NCI-H82 treated with DMSO at 0.1 percent for 48 hours (cell line): ENCODE measurements around the gene ABCB11.
"Not testable (repeated sequence)": the region's sequence is repeated elsewhere in the genome, so short reads cannot be mapped to it uniquely, and the experiment has no call there.

ENCODE experiments used
- DNase-seq: peaks from one replicate; lab custom pipeline; 2025; ENCODE audit not compliant: unreplicated experiment; lab: John Stamatoyannopoulos, UW

Gene ABCB11

GRCh38 chr2:169046440-169047151 lies 15.5 kb upstream of the ABCB11 start:
- no peak for DNase-seq

- DNase-seq: no peak
Measured at GRCh38 chr2:169042856-169043255, 11.7 kb upstream of the ABCB11 start.

- DNase-seq: no peak
Measured at GRCh38 chr2:169041594-169041993, 10.5 kb upstream of the ABCB11 start.

DNA sequence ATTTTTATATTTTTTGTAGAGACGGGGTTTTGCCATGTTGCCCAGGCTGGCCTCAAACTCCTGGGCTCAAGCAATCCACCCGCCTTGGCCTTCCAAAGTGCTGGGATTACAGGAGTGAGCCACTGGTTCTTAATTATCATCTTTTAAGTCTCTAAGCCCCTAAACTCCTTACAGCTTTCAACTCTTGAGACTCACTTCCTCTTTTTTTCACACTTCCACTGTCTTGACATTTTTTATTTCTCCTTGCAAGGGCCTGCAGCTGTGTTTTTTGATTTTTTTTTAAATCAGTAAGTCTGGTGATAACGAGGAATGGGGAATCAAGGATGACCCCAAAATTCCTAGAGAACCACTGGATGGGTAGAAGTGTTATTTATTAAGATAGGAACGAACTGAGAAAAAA lies 8.6 kb upstream of the ABCB11 start:
- no peak for DNase-seq

- no peak for DNase-seq
Measured at GRCh38 chr2:169038338-169038757, 7.2 kb upstream of the ABCB11 start.

DNA sequence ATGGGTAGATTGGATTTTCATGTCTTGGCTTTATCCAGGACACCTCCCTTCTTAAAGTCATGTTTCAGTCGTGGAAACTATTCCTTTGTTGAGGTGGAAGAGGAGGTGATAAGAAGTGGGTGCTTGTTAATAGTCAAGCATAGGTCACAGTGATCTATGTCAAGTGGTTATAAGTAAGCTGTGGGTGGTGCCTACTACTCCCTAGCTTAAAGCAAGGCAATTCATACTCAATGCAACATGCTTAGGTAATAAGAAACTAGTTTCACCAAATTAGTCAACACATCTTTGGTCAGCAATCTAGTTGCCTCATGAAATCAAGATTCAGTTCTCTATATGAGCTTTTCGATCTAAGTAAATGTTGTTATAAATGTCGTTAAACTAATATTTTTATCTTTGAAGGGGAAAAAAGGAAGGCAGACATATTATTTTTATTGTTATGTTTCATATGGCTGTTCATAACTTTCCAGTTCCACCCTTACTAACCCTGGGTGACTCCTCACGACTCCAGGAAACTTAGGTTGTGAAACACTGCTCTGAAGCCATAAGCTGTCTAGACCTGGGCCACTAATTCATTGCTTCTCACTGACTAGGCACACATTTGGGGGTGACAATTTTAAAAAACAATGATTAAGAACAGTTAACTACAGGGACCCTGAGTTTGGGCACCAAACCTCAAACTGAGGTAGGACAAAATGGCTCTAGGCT lies 5.8 kb upstream of the ABCB11 start:
- no peak for DNase-seq

DNA sequence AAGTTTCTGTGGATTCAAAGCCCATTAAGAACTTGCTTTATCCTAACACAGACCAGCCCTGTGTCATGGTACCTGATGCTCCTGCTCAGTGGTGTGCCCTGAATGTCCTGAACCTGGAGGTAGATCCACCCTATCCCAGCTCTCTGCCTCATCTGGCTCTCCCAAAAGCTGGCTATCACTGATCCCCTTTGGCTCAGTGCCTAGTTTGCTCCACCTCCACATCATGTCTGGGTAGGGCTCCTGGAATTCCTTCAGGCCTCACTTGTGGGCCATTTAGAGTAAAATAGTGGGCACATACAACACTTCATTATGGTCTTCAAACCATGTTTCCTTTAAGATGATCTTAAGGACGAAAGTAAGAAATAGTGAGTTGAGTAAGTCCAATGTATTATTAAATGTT lies 4.8 kb upstream of the ABCB11 start:
- DNase-seq: no peak

- no peak for DNase-seq
Measured at GRCh38 chr2:169034984-169035544, 3.9 kb upstream of the ABCB11 start.

DNA sequence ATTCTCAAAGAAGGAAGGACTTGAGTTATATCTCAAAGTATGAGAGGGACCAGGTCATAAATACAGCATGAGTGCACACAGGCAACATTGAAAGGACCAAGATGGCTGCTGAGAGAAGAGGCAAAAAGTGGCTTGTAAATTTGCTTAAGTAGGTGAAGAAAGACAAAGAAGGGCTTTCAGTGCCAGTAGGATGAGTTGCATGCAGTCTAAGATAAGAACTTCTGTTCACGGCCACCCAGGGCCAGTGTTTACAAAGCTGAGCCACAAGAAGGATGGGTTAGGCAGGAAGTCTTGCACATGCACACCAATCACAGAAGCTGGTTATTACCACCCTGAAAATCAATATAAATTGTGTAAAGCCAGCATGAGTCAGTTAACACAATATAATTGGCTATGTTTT lies 3.1 kb upstream of the ABCB11 start:
- no peak for DNase-seq

DNA sequence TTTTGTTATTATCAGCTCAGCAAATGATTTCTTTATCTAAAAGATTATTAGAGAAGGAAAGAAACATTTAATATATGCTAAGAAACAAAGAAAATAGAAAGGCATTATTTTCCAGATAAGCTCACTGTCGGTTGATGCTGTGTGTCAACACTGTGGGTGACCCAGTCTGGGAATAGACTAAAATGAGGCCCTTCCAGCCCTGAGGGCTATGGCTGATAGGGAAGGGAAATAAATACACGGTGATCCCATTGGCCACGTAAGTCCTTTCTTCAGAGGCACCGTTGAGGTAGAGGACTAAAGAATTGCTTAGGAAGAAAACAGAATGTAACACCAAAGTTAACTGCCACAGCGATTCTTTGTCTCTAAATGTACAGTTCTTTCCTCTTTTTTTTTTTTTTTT lies 1.8 kb downstream of the ABCB11 start:
- DNase-seq: no peak

- no peak for DNase-seq
Measured at GRCh38 chr2:169027234-169027633, 3.9 kb downstream of the ABCB11 start.

- DNase-seq: no peak
Measured at GRCh38 chr2:169026056-169026455, 5.1 kb downstream of the ABCB11 start.

GRCh38 chr2:169023161-169023560 lies 8.0 kb downstream of the ABCB11 start:
- no peak for DNase-seq

GRCh38 chr2:169018390-169018789 lies 12.7 kb downstream of the ABCB11 start:
- no peak for DNase-seq

DNA sequence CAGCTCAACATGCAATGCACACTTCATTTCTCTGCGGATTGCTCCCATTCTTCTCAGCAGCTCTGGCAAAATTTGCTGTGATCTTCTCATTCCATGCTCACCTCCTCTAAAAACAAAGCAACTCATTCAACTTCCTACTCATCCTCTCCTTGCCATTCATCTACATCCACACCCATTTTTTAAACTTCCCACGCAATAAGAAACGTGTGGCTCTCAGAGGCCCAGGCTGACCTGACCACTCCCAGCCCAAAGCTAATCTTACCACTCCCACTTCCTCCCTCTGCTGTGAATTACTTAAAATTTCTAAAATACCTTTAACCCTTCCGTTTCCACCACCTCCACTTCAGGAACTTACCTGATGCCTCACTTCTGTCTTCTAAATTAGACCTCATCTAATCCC lies 15.2 kb downstream of the ABCB11 start:
- no peak for DNase-seq

DNA sequence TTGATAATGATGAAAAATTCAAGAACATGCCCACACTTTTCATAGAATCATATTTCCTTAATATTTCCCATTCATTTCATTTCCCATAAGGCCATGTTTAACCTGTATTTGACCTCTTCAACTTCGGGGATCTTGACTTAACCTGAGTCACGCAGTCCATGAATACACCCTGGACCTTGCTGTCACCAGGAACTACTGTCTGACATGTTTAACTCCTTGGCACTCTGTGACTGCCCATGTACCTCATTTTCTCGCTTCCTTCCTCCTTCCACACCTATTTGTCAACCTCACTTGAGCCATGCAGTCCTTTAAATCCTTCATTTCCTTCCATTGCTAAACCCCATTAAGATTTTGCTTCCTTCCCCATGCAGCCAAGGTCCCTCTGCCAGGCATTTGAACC lies 16.3 kb downstream of the ABCB11 start:
- DNase-seq: no peak

- no peak for DNase-seq
Measured at GRCh38 chr2:169013628-169014026, 17.5 kb downstream of the ABCB11 start.

DNA sequence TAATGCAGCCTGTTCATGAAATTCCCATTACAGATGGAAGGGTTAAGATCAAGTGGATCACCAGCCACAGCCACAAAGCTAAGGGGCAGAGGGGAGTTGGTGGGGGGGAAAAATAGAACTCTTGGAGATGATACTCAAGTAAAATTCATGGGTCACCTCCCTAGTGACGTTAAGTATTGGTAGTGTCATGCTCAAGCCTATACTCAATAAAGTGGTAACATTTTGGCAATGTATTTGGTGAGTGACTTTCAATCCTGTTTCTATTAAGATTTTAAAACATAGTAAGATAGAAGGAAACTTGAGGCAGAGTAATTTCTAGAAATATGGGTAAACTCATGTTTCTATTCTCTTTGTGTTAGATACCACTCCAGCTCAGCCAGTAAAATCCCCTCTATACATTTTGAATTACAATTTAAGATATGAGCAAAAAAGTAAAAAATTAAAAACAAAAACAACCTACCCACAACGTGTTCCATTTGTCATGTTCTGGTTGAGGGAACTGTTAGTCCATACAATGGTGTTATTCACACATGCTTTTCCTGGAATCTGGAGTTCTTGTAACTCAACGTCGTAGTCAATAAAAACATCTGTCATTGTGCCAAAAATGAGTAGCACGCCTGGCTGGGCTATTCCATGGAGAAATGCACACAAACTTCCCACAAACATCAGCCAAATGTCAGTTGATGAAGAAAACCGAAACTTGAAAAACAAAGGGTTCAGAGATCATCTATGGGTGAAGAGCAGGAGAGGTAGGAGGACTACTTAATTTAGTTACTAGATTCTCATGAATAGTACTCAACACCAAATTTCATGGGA lies 18.1 kb downstream of the ABCB11 start:
- no peak for DNase-seq

DNA sequence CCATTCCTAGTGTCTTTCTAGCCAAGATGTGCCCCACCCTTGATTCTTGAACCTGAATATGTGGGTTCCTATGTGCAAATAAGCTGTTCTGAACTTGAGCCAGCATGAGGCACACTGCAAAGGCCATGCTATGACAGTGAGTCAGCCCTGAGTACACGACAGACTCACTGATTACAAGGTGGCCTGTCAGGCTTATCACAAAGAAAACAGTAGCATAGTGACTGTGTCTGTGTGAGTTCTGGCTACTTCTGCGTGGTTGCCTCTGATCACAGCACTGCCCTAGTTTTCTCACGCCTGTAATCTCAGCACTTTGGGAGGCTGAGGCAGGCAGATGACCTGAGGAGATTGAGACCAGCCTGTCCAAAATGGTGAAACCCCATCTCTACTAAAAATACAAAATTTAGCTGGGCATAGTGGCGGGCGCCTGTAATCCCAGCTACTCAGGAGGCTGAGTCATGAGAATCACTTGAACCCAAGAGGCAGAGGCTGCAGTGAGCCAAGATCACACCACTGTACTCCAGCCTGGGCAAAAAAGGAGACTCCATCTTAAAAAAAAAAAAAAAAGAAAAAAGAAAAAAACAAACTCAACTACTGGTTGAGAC lies 18.8 kb downstream of the ABCB11 start:
- not testable (repeated sequence) for DNase-seq

DNA sequence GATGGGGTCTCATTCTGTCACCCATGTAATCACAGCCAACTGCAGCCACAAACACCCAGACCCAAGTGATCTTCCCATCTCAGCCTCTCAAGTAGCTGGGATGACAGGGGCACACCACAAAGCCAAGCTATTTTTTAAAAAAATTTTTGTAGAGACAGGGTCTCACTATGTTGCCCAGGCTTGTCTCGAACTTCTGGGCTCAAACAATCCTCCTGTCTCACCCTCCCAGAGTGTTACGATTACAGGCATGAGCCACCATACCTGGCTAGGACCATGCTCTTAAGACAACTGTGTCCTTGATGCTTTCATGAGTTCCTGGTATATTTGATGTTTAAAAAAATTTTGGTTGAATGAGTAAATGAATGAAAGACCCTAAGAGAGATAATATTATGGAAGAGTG lies 19.4 kb downstream of the ABCB11 start:
- DNase-seq: no peak
